ENCODE data around the gene PARP12.

Gene PARP12

DNA sequence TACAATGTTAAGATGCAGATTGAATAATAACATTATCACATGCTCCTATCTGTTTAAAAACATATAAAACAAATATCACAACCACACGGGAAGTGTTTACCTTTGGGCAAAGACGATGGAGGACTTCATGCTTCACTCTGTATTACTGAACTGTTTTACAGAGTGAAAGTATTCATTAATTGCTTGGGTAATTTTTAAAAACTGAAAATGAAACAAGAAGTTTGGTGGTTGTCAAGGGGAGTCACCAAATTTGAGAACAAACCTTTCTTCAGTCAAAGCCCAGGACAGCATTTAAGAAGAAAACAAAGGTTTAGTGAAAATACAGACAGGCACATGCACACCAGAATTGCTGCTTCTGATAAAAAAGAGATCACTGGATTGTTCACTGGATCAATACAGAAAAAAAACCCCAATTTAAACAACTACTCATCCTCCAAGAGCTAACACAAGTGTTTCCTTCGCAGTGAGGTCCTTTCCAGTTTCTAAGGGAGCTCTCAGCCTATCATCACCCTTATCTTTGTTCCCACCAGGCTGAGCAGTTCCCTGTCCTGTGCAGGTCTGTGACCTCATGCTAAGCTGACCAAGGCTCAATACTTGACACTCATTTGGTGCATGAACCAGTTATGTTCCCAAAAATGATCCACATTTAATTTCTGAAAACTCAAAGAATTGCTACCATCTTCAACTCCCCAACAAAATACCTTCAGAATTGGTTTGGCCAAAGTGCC lies 8.8 kb downstream of the PARP12 start:
- no peaks in the 10 kb centered on the region for H3K9me3 ChIP-seq (ENCODE audit: insufficient read depth, low read length)
- H3K36me3 ChIP-seq (ENCODE audit: insufficient read depth, insufficient read length, low read length), result no peaks in the 10 kb centered on the region
- no peak overlapping the region for H3K4me3 ChIP-seq (ENCODE audit: insufficient read length, low read depth)
- no peaks in the 10 kb centered on the region for H3K27me3 ChIP-seq (ENCODE audit: insufficient read depth, insufficient read length)
- H3K4me1 ChIP-seq (ENCODE audit: insufficient read depth, insufficient read length), result no peaks in the 10 kb centered on the region
- no peak for TF ChIP-seq SUZ12 (IDR thresholded peaks at IDR 0.05; ENCODE audit: extremely low read depth, insufficient read depth, insufficient read length)
- TF ChIP-seq ZNF274 (IDR thresholded peaks at IDR 0.05; ENCODE audit: low read depth, low read length), result no peak
- TF ChIP-seq YY1 (IDR thresholded peaks at IDR 0.05; ENCODE audit: insufficient read depth, insufficient read length), result no peak
- no peak overlapping the region for H3K9ac ChIP-seq (ENCODE audit: insufficient read length, low read depth)
- no peak for DNase-seq (ENCODE audit: low read depth, low spot score)

DNA sequence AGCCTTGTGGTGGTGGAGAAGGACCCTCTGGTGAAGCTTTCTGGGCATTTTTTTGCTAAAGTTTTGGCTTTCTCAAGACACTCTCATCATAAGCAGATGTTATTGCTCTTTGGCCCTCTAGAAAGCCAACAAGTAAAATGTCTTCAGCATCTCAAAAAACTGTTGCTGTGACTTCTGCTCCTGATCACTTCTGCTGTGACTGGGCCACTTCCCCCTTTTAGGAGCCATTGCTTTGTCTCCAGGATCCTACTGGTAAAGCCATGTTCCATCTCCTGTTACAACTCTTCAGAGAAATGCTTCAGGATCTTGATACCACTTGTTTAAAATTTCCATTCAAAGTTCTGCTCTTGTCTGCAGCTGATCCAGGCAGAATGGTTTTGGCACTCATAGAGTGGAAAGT lies 10.9 kb downstream of the PARP12 start:
- DNase-seq (ENCODE audit: low read depth, low spot score), result no peak
- Histone ChIP-seq H3K4me1 (ENCODE audit: insufficient read depth, insufficient read length) (no peaks in the 10 kb centered on the region), H3K36me3 (ENCODE audit: insufficient read depth, insufficient read length, low read length) (no peaks in the 10 kb centered on the region), H3K4me3 (ENCODE audit: insufficient read length, low read depth) (no peak overlapping the region), H3K9me3 (ENCODE audit: insufficient read depth, low read length) (no peaks in the 10 kb centered on the region), H3K27me3 (ENCODE audit: insufficient read depth, insufficient read length) (no peaks in the 10 kb centered on the region), H3K9ac (ENCODE audit: insufficient read length, low read depth) (no peak overlapping the region)
- TF ChIP-seq YY1 (IDR thresholded peaks at IDR 0.05; ENCODE audit: insufficient read depth, insufficient read length) (no peak), ZNF274 (IDR thresholded peaks at IDR 0.05; ENCODE audit: low read depth, low read length) (no peak), SUZ12 (IDR thresholded peaks at IDR 0.05; ENCODE audit: extremely low read depth, insufficient read depth, insufficient read length) (no peak)

DNA sequence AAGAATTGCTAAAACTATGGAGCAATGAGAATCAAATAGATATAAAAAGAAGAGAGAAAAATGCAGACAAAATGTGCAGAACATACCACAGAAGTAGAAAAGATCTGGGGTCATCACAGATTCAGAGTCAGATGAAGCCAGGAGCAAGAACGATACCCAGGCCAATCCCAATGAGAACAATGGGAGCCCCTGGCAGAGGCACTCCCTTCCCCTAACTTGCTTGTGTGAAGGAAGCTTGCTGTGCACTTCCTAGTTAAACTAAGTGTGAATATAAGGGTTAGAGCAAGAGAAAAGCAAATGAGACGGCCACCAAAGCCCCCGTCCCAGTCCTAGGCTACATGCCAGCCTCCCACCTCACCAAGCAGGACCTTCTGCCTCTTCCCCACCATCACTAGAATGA lies 12.7 kb downstream of the PARP12 start:
- Histone ChIP-seq H3K9me3 (ENCODE audit: insufficient read depth, low read length) (no peaks in the 10 kb centered on the region), H3K9ac (ENCODE audit: insufficient read length, low read depth) (no peak overlapping the region), H3K4me1 (ENCODE audit: insufficient read depth, insufficient read length) (no peaks in the 10 kb centered on the region), H3K27me3 (ENCODE audit: insufficient read depth, insufficient read length) (no peaks in the 10 kb centered on the region), H3K4me3 (ENCODE audit: insufficient read length, low read depth) (no peak overlapping the region), H3K36me3 (ENCODE audit: insufficient read depth, insufficient read length, low read length) (no peaks in the 10 kb centered on the region)
- DNase-seq (ENCODE audit: low read depth, low spot score), result no peak
- TF ChIP-seq ZNF274 (IDR thresholded peaks at IDR 0.05; ENCODE audit: low read depth, low read length), result no peak
- TF ChIP-seq YY1 (IDR thresholded peaks at IDR 0.05; ENCODE audit: insufficient read depth, insufficient read length), result no peak

DNA sequence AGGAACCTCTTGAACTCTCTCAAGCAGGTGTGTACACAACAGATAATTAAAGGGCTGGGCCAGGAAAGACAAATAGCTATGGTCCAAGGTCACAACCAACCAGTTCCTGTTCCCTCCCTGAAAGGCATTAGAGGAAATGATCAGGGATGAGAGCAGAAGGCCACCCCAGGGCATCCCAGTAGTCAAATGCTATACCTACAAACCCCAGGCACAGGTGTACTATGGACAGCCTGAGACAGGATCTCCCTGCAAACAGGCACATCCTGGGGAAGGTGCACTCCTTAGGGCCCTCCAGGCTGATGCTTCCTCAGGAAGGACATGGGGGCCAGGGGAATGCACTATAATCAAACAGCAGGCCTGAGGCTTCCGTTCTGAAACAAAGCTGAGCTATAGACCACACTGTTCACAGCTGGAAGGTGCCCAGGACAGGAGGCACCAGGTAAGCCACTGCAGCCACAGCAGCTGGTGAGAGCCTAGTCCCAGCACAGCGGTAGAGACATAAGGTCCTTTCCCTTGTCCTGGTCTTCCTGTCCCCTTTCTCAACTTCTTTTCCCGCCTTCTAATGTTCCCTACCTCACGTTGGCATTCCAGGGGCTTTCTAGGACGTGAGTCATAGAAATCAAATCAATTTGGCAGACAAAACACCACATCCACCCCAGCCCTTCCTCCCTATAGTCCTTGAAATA lies 13.3 kb downstream of the PARP12 start:
- Histone ChIP-seq H3K9me3 (ENCODE audit: insufficient read depth, low read length) (no peaks in the 10 kb centered on the region), H3K27me3 (ENCODE audit: insufficient read depth, insufficient read length) (no peaks in the 10 kb centered on the region), H3K4me3 (ENCODE audit: insufficient read length, low read depth) (no peak overlapping the region), H3K4me1 (ENCODE audit: insufficient read depth, insufficient read length) (no peaks in the 10 kb centered on the region), H3K36me3 (ENCODE audit: insufficient read depth, insufficient read length, low read length) (no peaks in the 10 kb centered on the region), H3K9ac (ENCODE audit: insufficient read length, low read depth) (no peak overlapping the region)
- TF ChIP-seq ZNF274 (IDR thresholded peaks at IDR 0.05; ENCODE audit: low read depth, low read length), result no peak
- no peak for TF ChIP-seq YY1 (IDR thresholded peaks at IDR 0.05; ENCODE audit: insufficient read depth, insufficient read length)
- no peak for TF ChIP-seq SUZ12 (IDR thresholded peaks at IDR 0.05; ENCODE audit: extremely low read depth, insufficient read depth, insufficient read length)
- DNase-seq (ENCODE audit: low read depth, low spot score), result no peak

DNA sequence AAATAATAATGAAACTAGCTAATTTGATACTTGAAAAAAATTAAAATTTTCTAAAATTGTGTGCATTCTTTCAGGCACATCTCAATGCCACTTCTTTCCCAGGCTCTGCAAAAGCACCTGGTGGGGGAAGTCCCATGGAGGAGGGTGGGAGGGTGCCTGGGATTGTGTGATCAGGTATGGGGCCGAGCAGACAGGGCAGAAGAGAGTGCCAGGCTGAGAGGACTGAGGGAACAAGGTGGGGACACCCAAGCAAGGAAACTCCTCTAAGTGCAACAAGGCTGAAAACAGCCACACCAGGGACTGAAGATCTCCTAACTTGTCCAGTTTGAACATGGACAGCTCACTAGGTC lies 13.8 kb downstream of the PARP12 start:
- Histone ChIP-seq H3K36me3 (ENCODE audit: insufficient read depth, insufficient read length, low read length) (no peaks in the 10 kb centered on the region), H3K4me3 (ENCODE audit: insufficient read length, low read depth) (no peak overlapping the region), H3K9ac (ENCODE audit: insufficient read length, low read depth) (no peak overlapping the region), H3K9me3 (ENCODE audit: insufficient read depth, low read length) (no peaks in the 10 kb centered on the region), H3K4me1 (ENCODE audit: insufficient read depth, insufficient read length) (no peaks in the 10 kb centered on the region), H3K27me3 (ENCODE audit: insufficient read depth, insufficient read length) (no peaks in the 10 kb centered on the region)
- no peak for DNase-seq (ENCODE audit: low read depth, low spot score)
- TF ChIP-seq SUZ12 (IDR thresholded peaks at IDR 0.05; ENCODE audit: extremely low read depth, insufficient read depth, insufficient read length) (no peak), YY1 (IDR thresholded peaks at IDR 0.05; ENCODE audit: insufficient read depth, insufficient read length) (no peak), ZNF274 (IDR thresholded peaks at IDR 0.05; ENCODE audit: low read depth, low read length) (no peak)

DNA sequence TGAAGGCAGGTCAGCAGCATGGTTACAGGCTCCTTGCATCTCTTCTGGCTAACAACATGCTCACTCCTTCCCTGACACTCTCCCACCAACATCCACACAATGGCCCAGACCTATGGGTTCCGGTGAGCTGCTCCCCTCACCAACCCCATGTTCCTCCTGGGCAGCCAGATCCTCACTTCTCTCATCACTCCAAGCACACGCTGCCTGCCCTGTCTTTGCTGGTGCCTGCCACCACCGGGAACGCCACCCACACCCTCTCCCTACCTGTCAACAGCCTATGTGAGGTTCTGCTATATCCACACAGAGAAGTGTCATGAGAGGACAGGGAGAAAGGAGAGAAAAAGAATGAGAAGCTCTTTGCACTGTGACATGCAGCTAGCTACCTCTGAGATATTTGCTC lies 14.6 kb downstream of the PARP12 start:
- DNase-seq (ENCODE audit: low read depth, low spot score), result no peak
- Histone ChIP-seq H3K9ac (ENCODE audit: insufficient read length, low read depth) (no peak overlapping the region), H3K4me3 (ENCODE audit: insufficient read length, low read depth) (no peak overlapping the region), H3K27me3 (ENCODE audit: insufficient read depth, insufficient read length) (no peaks in the 10 kb centered on the region), H3K9me3 (ENCODE audit: insufficient read depth, low read length) (no peaks in the 10 kb centered on the region), H3K4me1 (ENCODE audit: insufficient read depth, insufficient read length) (no peaks in the 10 kb centered on the region), H3K36me3 (ENCODE audit: insufficient read depth, insufficient read length, low read length) (no peaks in the 10 kb centered on the region)
- TF ChIP-seq YY1 (IDR thresholded peaks at IDR 0.05; ENCODE audit: insufficient read depth, insufficient read length), result no peak
- no peak for TF ChIP-seq ZNF274 (IDR thresholded peaks at IDR 0.05; ENCODE audit: low read depth, low read length)
- no peak for TF ChIP-seq SUZ12 (IDR thresholded peaks at IDR 0.05; ENCODE audit: extremely low read depth, insufficient read depth, insufficient read length)

DNA sequence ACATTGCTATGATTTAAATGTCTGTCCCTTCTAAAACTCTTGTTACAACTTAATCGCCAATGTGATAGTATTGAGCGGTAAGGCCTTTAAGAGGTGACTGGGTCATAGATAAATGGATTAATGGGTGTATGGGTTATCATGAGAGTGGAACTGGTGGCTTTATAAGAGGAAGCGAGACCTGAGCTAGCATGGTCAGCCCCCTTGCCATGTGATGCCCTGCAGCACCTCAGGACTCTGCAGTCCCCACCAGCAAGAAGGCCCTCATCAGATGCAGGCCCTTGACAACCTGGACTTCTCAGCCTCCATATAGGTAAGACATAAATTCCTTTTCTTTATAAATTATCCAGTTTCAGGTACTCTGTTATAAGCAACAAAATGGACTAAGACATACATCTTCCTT lies 15.6 kb downstream of the PARP12 start:
- no peaks in the 10 kb centered on the region for H3K4me1 ChIP-seq (ENCODE audit: insufficient read depth, insufficient read length)
- H3K27me3 ChIP-seq (ENCODE audit: insufficient read depth, insufficient read length), result no peaks in the 10 kb centered on the region
- no peaks in the 10 kb centered on the region for H3K36me3 ChIP-seq (ENCODE audit: insufficient read depth, insufficient read length, low read length)
- H3K4me3 ChIP-seq (ENCODE audit: insufficient read length, low read depth), result no peak overlapping the region
- DNase-seq (ENCODE audit: low read depth, low spot score), result no peak
- no peaks in the 10 kb centered on the region for H3K9me3 ChIP-seq (ENCODE audit: insufficient read depth, low read length)
- TF ChIP-seq SUZ12 (IDR thresholded peaks at IDR 0.05; ENCODE audit: extremely low read depth, insufficient read depth, insufficient read length) (no peak), YY1 (IDR thresholded peaks at IDR 0.05; ENCODE audit: insufficient read depth, insufficient read length) (no peak), ZNF274 (IDR thresholded peaks at IDR 0.05; ENCODE audit: low read depth, low read length) (no peak)
- H3K9ac ChIP-seq (ENCODE audit: insufficient read length, low read depth), result no peak overlapping the region
